Measurements from ENCODE around the gene NFILZ.

DNA sequence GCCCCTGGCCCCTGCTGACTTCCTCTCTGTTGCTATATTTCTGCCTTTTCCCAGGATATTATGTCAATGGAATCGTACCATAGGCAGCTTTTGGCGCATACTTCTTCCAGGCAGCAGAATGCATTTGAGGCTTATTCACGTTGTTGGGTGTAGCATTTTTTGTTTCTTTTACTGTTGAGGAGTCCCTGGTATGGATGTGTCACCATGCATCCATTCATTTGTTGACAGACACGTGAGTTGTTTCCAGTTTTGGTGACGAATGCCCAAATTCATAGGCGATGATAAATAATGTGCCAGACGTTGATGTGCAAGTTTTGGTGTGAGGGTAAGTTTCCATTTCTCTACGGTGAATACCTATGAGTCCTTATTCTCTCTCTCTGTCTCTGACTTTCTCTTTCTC lies 5.0 kb downstream of the NFILZ start:
- TF ChIP-seq, protein P1, sequence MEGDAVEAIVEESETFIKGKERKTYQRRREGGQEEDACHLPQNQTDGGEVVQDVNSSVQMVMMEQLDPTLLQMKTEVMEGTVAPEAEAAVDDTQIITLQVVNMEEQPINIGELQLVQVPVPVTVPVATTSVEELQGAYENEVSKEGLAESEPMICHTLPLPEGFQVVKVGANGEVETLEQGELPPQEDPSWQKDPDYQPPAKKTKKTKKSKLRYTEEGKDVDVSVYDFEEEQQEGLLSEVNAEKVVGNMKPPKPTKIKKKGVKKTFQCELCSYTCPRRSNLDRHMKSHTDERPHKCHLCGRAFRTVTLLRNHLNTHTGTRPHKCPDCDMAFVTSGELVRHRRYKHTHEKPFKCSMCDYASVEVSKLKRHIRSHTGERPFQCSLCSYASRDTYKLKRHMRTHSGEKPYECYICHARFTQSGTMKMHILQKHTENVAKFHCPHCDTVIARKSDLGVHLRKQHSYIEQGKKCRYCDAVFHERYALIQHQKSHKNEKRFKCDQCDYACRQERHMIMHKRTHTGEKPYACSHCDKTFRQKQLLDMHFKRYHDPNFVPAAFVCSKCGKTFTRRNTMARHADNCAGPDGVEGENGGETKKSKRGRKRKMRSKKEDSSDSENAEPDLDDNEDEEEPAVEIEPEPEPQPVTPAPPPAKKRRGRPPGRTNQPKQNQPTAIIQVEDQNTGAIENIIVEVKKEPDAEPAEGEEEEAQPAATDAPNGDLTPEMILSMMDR (conservative IDR thresholded peaks at IDR 0.05; ENCODE audit: low read depth, low read length) = no peak
- TF ChIP-seq EZH2phosphoT487 (IDR thresholded peaks at IDR 0.05; ENCODE audit: borderline replicate concordance, low read length) = no peak

All from PC-3 (cell line).